Adrenal gland (tissue), 5 donors: ENCODE results near the gene PTBP3.

ENCODE experiments used
- CTCF ChIP-seq, 6 experiments: fragments of 450-650 bp in 4 of 6; fragments of 200-600 bp in 2 of 6; sonication (generic) in 1 of 6; IDR thresholded peaks; 1 replicate in 5 of 6; 2 replicates in 1 of 6; pipeline versions ENCODE4 v1.5.1 to v1.8.0; 2016 to 2021; ENCODE audit warnings: antibody characterized with exemption in 6 of 6, mild to moderate bottlenecking in 2 of 6, moderate library complexity in 1 of 6
- POLR2A ChIP-seq, 2 donors: fragments of 450-650 bp; IDR thresholded peaks; one replicate each; pipeline ENCODE4 v1.6.1; 2017; ENCODE audit warnings: antibody characterized with exemption in 2 of 2, mild to moderate bottlenecking in 2 of 2, moderate library complexity in 1 of 2
- donor health status: DM: no; HTN: no; CAD: no.

GRCh38 chr9:112367465-112367864 lies 34.0 kb upstream of the PTBP3 start:
- no peak for TF ChIP-seq CTCF (IDR thresholded peaks at IDR 0.05)
- no peak for TF ChIP-seq POLR2A (IDR thresholded peaks at IDR 0.05)
